ENCODE data around the gene PLBD1.

PLBD1 gene

GRCh38 chr12:14570231-14570630, 2.5 kb upstream of the PLBD1 start:
- ATAC-seq (no peak), DNase-seq (no peak)

GRCh38 chr12:14564336-14564959, 3.2 kb downstream of the PLBD1 start:
- ATAC-seq = no peak
- DNase-seq = no peak

GRCh38 chr12:14563046-14563445, 4.6 kb downstream of the PLBD1 start:
- ATAC-seq (no peak), DNase-seq (no peak)

- ATAC-seq (no peak), DNase-seq (no peak)
Observed at GRCh38 chr12:14562279-14562678, 5.4 kb downstream of the PLBD1 start.

GRCh38 chr12:14561677-14562238, 5.9 kb downstream of the PLBD1 start:
- ATAC-seq = no peak
- DNase-seq = no peak

- no peak for DNase-seq
Observed at GRCh38 chr12:14560904-14561574, 6.6 kb downstream of the PLBD1 start.

GRCh38 chr12:14558473-14558959, 9.2 kb downstream of the PLBD1 start:
- DNase-seq (no peak), ATAC-seq (no peak)

More at GRCh38 chr12:14560904-14561574, 6.6 kb downstream of the PLBD1 start:
- no peak for ATAC-seq

GRCh38 chr12:14557966-14558365, 9.7 kb downstream of the PLBD1 start:
- ATAC-seq (no peak), DNase-seq (no peak)

GRCh38 chr12:14554281-14555007, 13.2 kb downstream of the PLBD1 start:
- DNase-seq = no peak
- ATAC-seq = no peak

GRCh38 chr12:14548609-14549008, 19.1 kb downstream of the PLBD1 start:
- DNase-seq (no peak), ATAC-seq (no peak)

- DNase-seq (no peak), ATAC-seq (no peak)
Observed at GRCh38 chr12:14547571-14547970, 20.1 kb downstream of the PLBD1 start.

- DNase-seq (no peak), ATAC-seq (no peak)
Observed at GRCh38 chr12:14545144-14546124, 22.2 kb downstream of the PLBD1 start.

GRCh38 chr12:14540801-14541462, 26.8 kb downstream of the PLBD1 start:
- no peak for ATAC-seq
- DNase-seq = no peak

GRCh38 chr12:14537088-14537487, 30.6 kb downstream of the PLBD1 start:
- ATAC-seq (no peak), DNase-seq (no peak)

- ATAC-seq = no peak
Observed at GRCh38 chr12:14532152-14532551, 35.5 kb downstream of the PLBD1 start.

GRCh38 chr12:14525964-14526363, 41.7 kb downstream of the PLBD1 start:
- ATAC-seq = no peak
- no peak for DNase-seq

More at GRCh38 chr12:14532152-14532551, 35.5 kb downstream of the PLBD1 start:
- no peak for DNase-seq

GRCh38 chr12:14521822-14522221, 45.9 kb downstream of the PLBD1 start:
- DNase-seq = no peak
- no peak for ATAC-seq

GRCh38 chr12:14514946-14515345, 52.7 kb downstream of the PLBD1 start:
- DNase-seq = no peak
- no peak for ATAC-seq

GRCh38 chr12:14514154-14514842, 53.4 kb downstream of the PLBD1 start:
- ATAC-seq = no peak
- no peak for DNase-seq

GRCh38 chr12:14510574-14510973, 57.1 kb downstream of the PLBD1 start:
- DNase-seq (no peak), ATAC-seq (no peak)

Data from stimulated activated naive CD8-positive, alpha-beta T cell treated with anti-CD3 and anti-CD28 coated beads, Interleukin-15, Interleukin-2, amounts not matched to agents 100 U/mL and 50 U/mL, for 24 hours (primary cell).